H1 (cell line): ENCODE measurements around the gene MUSTN1. TPM values are rescaled to one million over a fixed set of nuclear protein-coding genes. Genes with fewer than 3 reads are reported as not detected.

ENCODE experiments used
- EGR1 ChIP-seq: IDR thresholded peaks from 2 replicates; pipeline ENCODE4 v1.6.1; 2011; ENCODE audit warnings: low read depth, low read length, borderline replicate concordance
- HDAC2 ChIP-seq, 2 experiments: fragments of 300-600 bp in 1 of 2; sonication (generic) in 1 of 2; IDR thresholded peaks; 2 replicates each; pipeline ENCODE4 v1.6.1; 2011 to 2012; ENCODE audit warnings: low read depth in 2 of 2, low read length in 2 of 2, mild to moderate bottlenecking in 2 of 2, moderate library complexity in 2 of 2, borderline replicate concordance in 1 of 2, inconsistent platforms in 1 of 2
- RXRA ChIP-seq: IDR thresholded peaks from 2 replicates; pipeline ENCODE4 v1.6.1; 2011; ENCODE audit warnings: low read depth, mild to moderate bottlenecking, low read length, moderate library complexity; ENCODE audit not compliant: insufficient read depth
- TAF1 ChIP-seq: IDR thresholded peaks from 2 replicates; pipeline ENCODE4 v1.6.1; 2011; ENCODE audit warnings: mild to moderate bottlenecking, low read depth, low read length
- polyA plus RNA-seq, 7 experiments: library from polyadenylated mRNA; depleted of rRNA in 3 of 7; stranded (reverse) in 5 of 7; unstranded in 2 of 7; fragments of >200 nt in 5 of 7; fragments of 200-250 nt in 2 of 7; gene quantifications; 1 replicate in 5 of 7; 2 replicates in 1 of 7; 4 replicates in 1 of 7; pipeline versions ENCODE4 v1.2.1 to v1.2.3, GENCODE V29; 2011 to 2013; ENCODE audit warnings: missing spikeins in 2 of 7, mixed read lengths in 2 of 7
- total RNA-seq: library from RNA; stranded (reverse); fragmentation: NEBNext Ultra II Directional; extraction: Animal tissue kit (Norgen Biotek cat#: 25700); gene quantifications from 2 replicates; pipeline ENCODE4 v1.2.1, GENCODE V29; 2021

Gene MUSTN1
- total and polyA plus RNA-seq, 2 of the 8 experiments (the other 6 are each of a cell fraction or from before 2014, with no cell fraction given) = 1.1 to 2.4 TPM

GRCh38 chr3:52841981-52842340 is 7.1 kb upstream of the MUSTN1 start (continued):
- TF ChIP-seq HDAC2 (IDR thresholded peaks at IDR 0.05; ENCODE audit: borderline replicate concordance in 1 of 2, low read depth in 2 of 2, low read length in 2 of 2) (no peak), TAF1 (no peak), EGR1 (no peak), RXRA (no peak)
